ENCODE results near the gene DDX31. TPM values are rescaled to one million over a fixed set of nuclear protein-coding genes. Genes with fewer than 3 reads are reported as not detected.

DDX31 gene
- total RNA-seq, 1 donor from 2014 or later, result 15.1 TPM

GRCh38 chr9:132679946-132680625 is 10.3 kb upstream of the DDX31 start:
- H3K4me3 ChIP-seq (ENCODE audit: low read depth, low read length), result no peak overlapping the region
- TF ChIP-seq CTCF (IDR thresholded peaks at IDR 0.05; ENCODE audit: insufficient read depth, low read length, poor library complexity, severe bottlenecking), result no peak
- no peaks in the 10 kb centered on the region for H3K27me3 ChIP-seq (ENCODE audit: control insufficient read depth, insufficient read depth, low read length)
- H3K36me3 ChIP-seq (ENCODE audit: control insufficient read depth, insufficient read depth, low read length), result peaks cover 6% of the 10 kb centered on the region
- no peak for DNase-seq (ENCODE audit: low read depth)

- no peak overlapping the region for H3K4me3 ChIP-seq (ENCODE audit: low read depth, low read length)
- TF ChIP-seq CTCF (IDR thresholded peaks at IDR 0.05; ENCODE audit: insufficient read depth, low read length, poor library complexity, severe bottlenecking), result no peak
- no peaks in the 10 kb centered on the region for H3K27me3 ChIP-seq (ENCODE audit: control insufficient read depth, insufficient read depth, low read length)
- no peak for DNase-seq (ENCODE audit: low read depth)
- peaks cover 5% of the 10 kb centered on the region for H3K36me3 ChIP-seq (ENCODE audit: control insufficient read depth, insufficient read depth, low read length)
Measured at GRCh38 chr9:132677976-132678375, 8.2 kb upstream of the DDX31 start.

- no peak for DNase-seq (ENCODE audit: low read depth)
- TF ChIP-seq CTCF (IDR thresholded peaks at IDR 0.05; ENCODE audit: insufficient read depth, low read length, poor library complexity, severe bottlenecking), result no peak
- no peaks in the 10 kb centered on the region for H3K27me3 ChIP-seq (ENCODE audit: control insufficient read depth, insufficient read depth, low read length)
- H3K36me3 ChIP-seq (ENCODE audit: control insufficient read depth, insufficient read depth, low read length), result peaks cover 4% of the 10 kb centered on the region
- H3K4me3 ChIP-seq (ENCODE audit: low read depth, low read length), result no peak overlapping the region
Measured at GRCh38 chr9:132674485-132674884, 4.7 kb upstream of the DDX31 start.

- TF ChIP-seq CTCF (IDR thresholded peaks at IDR 0.05; ENCODE audit: insufficient read depth, low read length, poor library complexity, severe bottlenecking), result peak; percentile 18
- Histone ChIP-seq H3K27me3 (ENCODE audit: control insufficient read depth, insufficient read depth, low read length) (no peaks in the 10 kb centered on the region), H3K36me3 (ENCODE audit: control insufficient read depth, insufficient read depth, low read length) (peaks cover 4% of the 10 kb centered on the region), H3K4me3 (ENCODE audit: low read depth, low read length) (no peak overlapping the region)
- DNase-seq (ENCODE audit: low read depth), result no peak
Measured at GRCh38 chr9:132673355-132673754, 3.6 kb upstream of the DDX31 start.

- no peak for TF ChIP-seq CTCF (IDR thresholded peaks at IDR 0.05; ENCODE audit: insufficient read depth, low read length, poor library complexity, severe bottlenecking)
- H3K4me3 ChIP-seq (ENCODE audit: low read depth, low read length), result no peak overlapping the region
- H3K27me3 ChIP-seq (ENCODE audit: control insufficient read depth, insufficient read depth, low read length), result no peaks in the 10 kb centered on the region
- no peaks in the 10 kb centered on the region for H3K36me3 ChIP-seq (ENCODE audit: control insufficient read depth, insufficient read depth, low read length)
- DNase-seq (ENCODE audit: low read depth), result no peak
Measured at GRCh38 chr9:132672413-132672690, 2.6 kb upstream of the DDX31 start.

All from kidney epithelial cell (primary cell).